ENCODE measurements around the gene ADD3.

ADD3 gene

GRCh38 chr10:110022716-110023504 is 15.1 kb downstream of the ADD3 start:
- peaks cover 0 to 2% of the 10 kb centered on the region in 2 donors for H3K36me3 Mint-ChIP-seq
- peaks cover 30 to 52% of the 10 kb centered on the region in 2 donors for H3K4me1 Mint-ChIP-seq
- H3K4me3 Mint-ChIP-seq = peak overlapping the region in 1 of 2 donors; percentile 5
- no peaks in the 10 kb centered on the region for H3K27me3 Mint-ChIP-seq
- no peak for DNase-seq
- H3K9me3 Mint-ChIP-seq = no peaks in the 10 kb centered on the region
- peak; percentile 64 to 70 for ATAC-seq (replicated peaks)
- H3K27ac Mint-ChIP-seq = peak overlapping the region; percentile 4

GRCh38 chr10:110023785-110024465 is 16.1 kb downstream of the ADD3 start:
- DNase-seq (no peak), ATAC-seq (replicated peaks) (no peak)
- no peaks in the 10 kb centered on the region for H3K9me3 Mint-ChIP-seq
- no peak overlapping the region for H3K27ac Mint-ChIP-seq
- H3K27me3 Mint-ChIP-seq = no peaks in the 10 kb centered on the region
- H3K36me3 Mint-ChIP-seq = peaks cover 2% of the 10 kb centered on the region in 2 donors
- H3K4me3 Mint-ChIP-seq = no peak overlapping the region
- peaks cover 29 to 49% of the 10 kb centered on the region in 2 donors for H3K4me1 Mint-ChIP-seq

GRCh38 chr10:110029450-110029849 is 21.7 kb downstream of the ADD3 start:
- peaks cover 0 to 2% of the 10 kb centered on the region in 2 donors for H3K36me3 Mint-ChIP-seq
- H3K9me3 Mint-ChIP-seq = no peaks in the 10 kb centered on the region
- peaks cover 13 to 20% of the 10 kb centered on the region in 2 donors for H3K4me1 Mint-ChIP-seq
- no peaks in the 10 kb centered on the region for H3K27me3 Mint-ChIP-seq
- H3K27ac Mint-ChIP-seq = no peak overlapping the region
- H3K4me3 Mint-ChIP-seq = no peak overlapping the region
- ATAC-seq (replicated peaks) = no peak
- no peak for DNase-seq

GRCh38 chr10:110032801-110033700 is 25.3 kb downstream of the ADD3 start:
- DNase-seq (no peak), ATAC-seq (replicated peaks) (no peak)
- Mint-ChIP-seq H3K4me1 (peaks cover 13 to 44% of the 10 kb centered on the region in 2 donors), H3K27me3 (no peaks in the 10 kb centered on the region), H3K27ac (no peak overlapping the region), H3K4me3 (no peak overlapping the region), H3K9me3 (no peaks in the 10 kb centered on the region), H3K36me3 (peaks cover 2 to 6% of the 10 kb centered on the region in 2 donors)

GRCh38 chr10:110033701-110034235 is 26.0 kb downstream of the ADD3 start:
- DNase-seq (no peak), ATAC-seq (replicated peaks) (no peak)
- H3K4me3 Mint-ChIP-seq = no peak overlapping the region
- H3K4me1 Mint-ChIP-seq = peaks cover 13 to 46% of the 10 kb centered on the region in 2 donors
- H3K27me3 Mint-ChIP-seq = no peaks in the 10 kb centered on the region
- no peak overlapping the region for H3K27ac Mint-ChIP-seq
- H3K9me3 Mint-ChIP-seq = no peaks in the 10 kb centered on the region
- H3K36me3 Mint-ChIP-seq = peaks cover 2 to 6% of the 10 kb centered on the region in 2 donors

- Mint-ChIP-seq H3K4me1 (peaks cover 18 to 54% of the 10 kb centered on the region in 2 donors), H3K9me3 (no peaks in the 10 kb centered on the region), H3K27me3 (no peaks in the 10 kb centered on the region), H3K27ac (no peak overlapping the region), H3K4me3 (no peak overlapping the region), H3K36me3 (peaks cover 2 to 6% of the 10 kb centered on the region in 2 donors)
- ATAC-seq (replicated peaks) (no peak), DNase-seq (no peak)
Observed at GRCh38 chr10:110034596-110034995, 26.8 kb downstream of the ADD3 start.

GRCh38 chr10:110035070-110035921 is 27.5 kb downstream of the ADD3 start:
- Mint-ChIP-seq H3K4me3 (no peak overlapping the region), H3K9me3 (no peaks in the 10 kb centered on the region), H3K4me1 (peaks cover 21 to 59% of the 10 kb centered on the region in 2 donors), H3K27ac (no peak overlapping the region), H3K36me3 (peaks cover 2 to 6% of the 10 kb centered on the region in 2 donors), H3K27me3 (no peaks in the 10 kb centered on the region)
- DNase-seq (no peak), ATAC-seq (replicated peaks) (no peak)

- H3K4me1 Mint-ChIP-seq = peaks cover 23 to 61% of the 10 kb centered on the region in 2 donors
- peaks cover 2 to 6% of the 10 kb centered on the region in 2 donors for H3K36me3 Mint-ChIP-seq
- DNase-seq = no peak
- no peak overlapping the region for H3K27ac Mint-ChIP-seq
- no peak overlapping the region for H3K4me3 Mint-ChIP-seq
- no peaks in the 10 kb centered on the region for H3K9me3 Mint-ChIP-seq
- H3K27me3 Mint-ChIP-seq = no peaks in the 10 kb centered on the region
- ATAC-seq (replicated peaks) = peak; percentile 66 to 90
Observed at GRCh38 chr10:110036640-110037039, 28.9 kb downstream of the ADD3 start.

GRCh38 chr10:110039254-110039653 is 31.5 kb downstream of the ADD3 start:
- peaks cover 3 to 6% of the 10 kb centered on the region in 2 donors for H3K36me3 Mint-ChIP-seq
- H3K9me3 Mint-ChIP-seq = no peaks in the 10 kb centered on the region
- no peak overlapping the region for H3K4me3 Mint-ChIP-seq
- no peaks in the 10 kb centered on the region for H3K27me3 Mint-ChIP-seq
- peak overlapping the region; percentile 14 for H3K27ac Mint-ChIP-seq
- no peak for ATAC-seq (replicated peaks)
- H3K4me1 Mint-ChIP-seq = peaks cover 21 to 49% of the 10 kb centered on the region in 2 donors
- DNase-seq = no peak

GRCh38 chr10:110040108-110040507 is 32.3 kb downstream of the ADD3 start:
- Mint-ChIP-seq H3K4me3 (no peak overlapping the region), H3K4me1 (peaks cover 22 to 51% of the 10 kb centered on the region in 2 donors), H3K9me3 (no peaks in the 10 kb centered on the region), H3K27me3 (no peaks in the 10 kb centered on the region), H3K36me3 (peaks cover 3 to 6% of the 10 kb centered on the region in 2 donors), H3K27ac (no peak overlapping the region)
- ATAC-seq (replicated peaks) = no peak
- no peak for DNase-seq

GRCh38 chr10:110040767-110041478 is 33.1 kb downstream of the ADD3 start:
- DNase-seq (no peak), ATAC-seq (replicated peaks) (no peak)
- Mint-ChIP-seq H3K4me3 (no peak overlapping the region), H3K27ac (no peak overlapping the region), H3K4me1 (peaks cover 18 to 43% of the 10 kb centered on the region in 2 donors), H3K27me3 (no peaks in the 10 kb centered on the region), H3K36me3 (peaks cover 0 to 2% of the 10 kb centered on the region in 2 donors), H3K9me3 (no peaks in the 10 kb centered on the region)

GRCh38 chr10:110041479-110041829 is 33.7 kb downstream of the ADD3 start:
- Mint-ChIP-seq H3K4me3 (no peak overlapping the region), H3K9me3 (no peaks in the 10 kb centered on the region), H3K4me1 (peaks cover 18 to 37% of the 10 kb centered on the region in 2 donors), H3K27me3 (no peaks in the 10 kb centered on the region), H3K27ac (no peak overlapping the region), H3K36me3 (peaks cover 0 to 2% of the 10 kb centered on the region in 2 donors)
- ATAC-seq (replicated peaks) = no peak
- DNase-seq = no peak

GRCh38 chr10:110042181-110042580 is 34.4 kb downstream of the ADD3 start:
- DNase-seq (no peak), ATAC-seq (replicated peaks) (no peak)
- Mint-ChIP-seq H3K9me3 (no peaks in the 10 kb centered on the region), H3K4me1 (peaks cover 18 to 30% of the 10 kb centered on the region in 2 donors), H3K4me3 (no peak overlapping the region), H3K36me3 (peaks cover 0 to 2% of the 10 kb centered on the region in 2 donors), H3K27ac (no peak overlapping the region), H3K27me3 (no peaks in the 10 kb centered on the region)

Data from stimulated activated naive B cell treated with anti-CD40 and anti-IgM and Interleukin-4, amounts not matched to agents 10 μg/mL and 1 μg/mL and 100 μg/mL, for 72 hours (primary cell).